A549 (cell line): ENCODE results near the gene IFIT1.

ENCODE experiments used
- BHLHE40 ChIP-seq: IDR thresholded peaks from 2 replicates; pipeline ENCODE4 v1.6.1; 2012; ENCODE audit warnings: low read depth, low read length, inconsistent platforms
- CBX8 ChIP-seq: fragments of 200-600 bp; sonication (generic); IDR thresholded peaks from 2 replicates; pipeline ENCODE4 v1.6.1; 2016
- CTCF ChIP-seq: fragments of >200 bp; sonication (Bioruptor Twin); formaldehyde crosslinking; IDR thresholded peaks from 3 replicates; pipeline ENCODE4 v1.5.1; 2016
- EP300 ChIP-seq, 2 experiments: fragments of >200 bp; sonication (Bioruptor Twin); formaldehyde crosslinking; IDR thresholded peaks; 2 replicates in 1 of 2; 3 replicates in 1 of 2; pipeline ENCODE4 v1.6.1; 2016 to 2017
- HOXB13 ChIP-seq: fragments of 250-450 bp; sonication (Bioruptor Pico); IDR thresholded peaks from 2 replicates; pipeline ENCODE4 v1.5.0; 2020; ENCODE audit warnings: low read depth, mild to moderate bottlenecking, moderate library complexity
- POLR2A ChIP-seq: IDR thresholded peaks from 2 replicates; pipeline ENCODE4 v1.6.1; 2012; ENCODE audit warnings: mild to moderate bottlenecking, low read length
- RCOR1 ChIP-seq: fragments of 150-350 bp; IDR thresholded peaks from 2 replicates; pipeline ENCODE4 v1.6.1; 2014; ENCODE audit warnings: antibody characterized with exemption, low read length, low read depth
- REST ChIP-seq: fragments of 200-600 bp; sonication (generic); IDR thresholded peaks from 2 replicates; pipeline ENCODE4 v1.6.1; 2016; ENCODE audit warnings: antibody characterized with exemption, mild to moderate bottlenecking, moderate library complexity
- SMC3 ChIP-seq: fragments of >200 bp; sonication (Bioruptor Twin); formaldehyde crosslinking; IDR thresholded peaks from 3 replicates; pipeline ENCODE4 v1.6.1; 2018; ENCODE audit warnings: inconsistent platforms
- TP53 ChIP-seq: fragments of 250-450 bp; sonication (Bioruptor Pico); IDR thresholded peaks from 2 replicates; pipeline ENCODE4 v1.5.0; 2021; ENCODE audit warnings: mild to moderate bottlenecking, moderate library complexity
- ZSCAN20 ChIP-seq: fragments of 250-450 bp; sonication (Bioruptor Pico); IDR thresholded peaks from 2 replicates; pipeline ENCODE4 v1.8.0; 2022; ENCODE audit warnings: mild to moderate bottlenecking, moderate library complexity

GRCh38 chr10:89454561-89455347 is 62.3 kb downstream of the IFIT1 start:
- TF ChIP-seq SMC3 (no peak), CTCF (no peak), POLR2A (no peak), BHLHE40 (no peak), ZSCAN20 (CRISPR knock-in tag) (no peak), CBX8 (no peak), HOXB13 (no peak), RCOR1 (no peak), TP53 (CRISPR knock-in tag) (no peak), REST (no peak), EP300 (IDR thresholded peaks at IDR 0.05) (no peak)
